ENCODE results near the gene GLTP. TPM values are rescaled to one million over a fixed set of nuclear protein-coding genes. Genes with fewer than 3 reads are reported as not detected.

The GLTP gene
- total and polyA plus RNA-seq, 2 of the 13 experiments (the other 11 are each of a cell fraction or from before 2014, with no cell fraction given) = 10.7 to 12.9 TPM

DNA sequence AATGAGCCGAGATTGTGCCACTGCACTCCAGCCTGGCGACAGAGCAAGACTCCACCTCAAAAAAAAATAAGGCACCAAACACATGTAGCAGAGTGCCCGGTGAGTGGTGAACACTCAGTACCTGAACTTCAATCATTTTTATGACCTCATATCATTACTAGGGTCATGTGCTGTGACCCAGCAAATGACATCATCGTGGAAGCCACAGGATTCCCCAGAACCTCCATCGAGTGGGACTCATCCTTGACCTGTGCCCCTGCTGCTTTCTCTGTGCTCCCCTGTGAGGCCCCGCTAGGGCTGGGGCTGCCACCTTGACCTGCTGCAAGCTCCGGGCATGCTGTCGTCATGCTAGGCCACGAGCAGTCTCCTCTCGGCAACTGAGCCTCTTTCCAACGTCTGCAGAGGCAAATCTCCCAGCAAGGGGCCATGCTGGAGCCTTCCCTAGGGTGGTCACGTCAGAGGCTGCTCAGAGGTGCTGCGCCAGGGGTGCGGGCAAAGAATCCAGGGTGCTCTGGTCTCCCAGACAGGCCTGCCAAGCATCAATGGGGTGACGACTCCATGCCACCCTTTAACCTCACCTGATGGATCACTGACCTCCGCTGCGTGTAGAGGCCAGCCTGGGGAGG is 18.5 kb downstream of the GLTP start (continued):
- TF ChIP-seq NFATC3 (CRISPR knock-in tag; IDR thresholded peaks at IDR 0.05) (no peak), SAP130 (CRISPR knock-in tag; IDR thresholded peaks at IDR 0.05; ENCODE audit: low read depth) (peak; percentile 54; the same call in 1 of the 2 replicates), AGO1 (IDR thresholded peaks at IDR 0.05; ENCODE audit: low read depth, low read length, poor library complexity, severe bottlenecking) (peak; percentile 43), SOX5 (CRISPR knock-in tag; IDR thresholded peaks at IDR 0.05; ENCODE audit: borderline replicate concordance) (peak; percentile 49; the same call in 1 of the 2 replicates), BRD4 (CRISPR knock-in tag; IDR thresholded peaks at IDR 0.05) (no peak), HMG20A (CRISPR knock-in tag; IDR thresholded peaks at IDR 0.05; ENCODE audit: borderline replicate concordance) (peak; percentile 75; the same call in 1 of the 2 replicates), ZNF350 (CRISPR knock-in tag; IDR thresholded peaks at IDR 0.05; ENCODE audit: borderline replicate concordance, low read depth) (peak; percentile 52; the same call in 1 of the 2 replicates), SMARCE1 (IDR thresholded peaks at IDR 0.05; ENCODE audit: borderline replicate concordance) (no peak), SOX13 (IDR thresholded peaks at IDR 0.05) (no peak), SOX13 (CRISPR knock-in tag; conservative IDR thresholded peaks at IDR 0.05 in 1 of 2, IDR thresholded peaks at IDR 0.05 in 1 of 2) (peak in 1 of 2 experiments; percentile 62; a peak in 1 of 4 replicates), BCL6 (CRISPR knock-in tag; IDR thresholded peaks at IDR 0.05) (peak; percentile 73), HDAC2 (CRISPR knock-in tag; IDR thresholded peaks at IDR 0.05) (peak; percentile 45; the same call in 1 of the 2 replicates), ZNF605 (CRISPR knock-in tag; IDR thresholded peaks at IDR 0.05) (peak; percentile 42; the same call in 1 of the 2 replicates), ZNF788 (CRISPR knock-in tag; IDR thresholded peaks at IDR 0.05; ENCODE audit: borderline replicate concordance) (peak; percentile 35; the same call in 1 of the 2 replicates), NR2F6 (IDR thresholded peaks at IDR 0.05) (peak; percentile 93), NR2F6 (CRISPR knock-in tag; IDR thresholded peaks at IDR 0.05) (peak; percentile 97), JUND (CRISPR knock-in tag; IDR thresholded peaks at IDR 0.05) (0 out of 2 replicates have a peak, but pooled peaks have one; percentile 56), ZZZ3 (CRISPR knock-in tag; IDR thresholded peaks at IDR 0.05; ENCODE audit: borderline replicate concordance) (no peak), SMAD3 (CRISPR knock-in tag; IDR thresholded peaks at IDR 0.05) (peak; percentile 71; the same call in 1 of the 2 replicates), ZNF317 (CRISPR knock-in tag; IDR thresholded peaks at IDR 0.05) (0 out of 2 replicates have a peak, but pooled peaks have one; percentile 17), RARA (CRISPR knock-in tag; IDR thresholded peaks at IDR 0.05) (peak; percentile 95), CEBPB (IDR thresholded peaks at IDR 0.05; ENCODE audit: borderline replicate concordance, low read depth, low read length) (0 out of 2 replicates have a peak, but pooled peaks have one; percentile 26), HOXA3 (CRISPR knock-in tag; IDR thresholded peaks at IDR 0.05) (peak; percentile 91), HDAC1 (CRISPR knock-in tag; IDR thresholded peaks at IDR 0.05) (peak; percentile 56)
- TF ChIP-seq, protein P1, sequence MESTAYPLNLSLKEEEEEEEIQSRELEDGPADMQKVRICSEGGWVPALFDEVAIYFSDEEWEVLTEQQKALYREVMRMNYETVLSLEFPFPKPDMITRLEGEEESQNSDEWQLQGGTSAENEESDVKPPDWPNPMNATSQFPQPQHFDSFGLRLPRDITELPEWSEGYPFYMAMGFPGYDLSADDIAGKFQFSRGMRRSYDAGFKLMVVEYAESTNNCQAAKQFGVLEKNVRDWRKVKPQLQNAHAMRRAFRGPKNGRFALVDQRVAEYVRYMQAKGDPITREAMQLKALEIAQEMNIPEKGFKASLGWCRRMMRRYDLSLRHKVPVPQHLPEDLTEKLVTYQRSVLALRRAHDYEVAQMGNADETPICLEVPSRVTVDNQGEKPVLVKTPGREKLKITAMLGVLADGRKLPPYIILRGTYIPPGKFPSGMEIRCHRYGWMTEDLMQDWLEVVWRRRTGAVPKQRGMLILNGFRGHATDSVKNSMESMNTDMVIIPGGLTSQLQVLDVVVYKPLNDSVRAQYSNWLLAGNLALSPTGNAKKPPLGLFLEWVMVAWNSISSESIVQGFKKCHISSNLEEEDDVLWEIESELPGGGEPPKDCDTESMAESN (CRISPR knock-in tag; conservative IDR thresholded peaks at IDR 0.05) = peak; percentile 62; the same call in 1 of the 2 replicates
- TF ChIP-seq, protein P2, sequence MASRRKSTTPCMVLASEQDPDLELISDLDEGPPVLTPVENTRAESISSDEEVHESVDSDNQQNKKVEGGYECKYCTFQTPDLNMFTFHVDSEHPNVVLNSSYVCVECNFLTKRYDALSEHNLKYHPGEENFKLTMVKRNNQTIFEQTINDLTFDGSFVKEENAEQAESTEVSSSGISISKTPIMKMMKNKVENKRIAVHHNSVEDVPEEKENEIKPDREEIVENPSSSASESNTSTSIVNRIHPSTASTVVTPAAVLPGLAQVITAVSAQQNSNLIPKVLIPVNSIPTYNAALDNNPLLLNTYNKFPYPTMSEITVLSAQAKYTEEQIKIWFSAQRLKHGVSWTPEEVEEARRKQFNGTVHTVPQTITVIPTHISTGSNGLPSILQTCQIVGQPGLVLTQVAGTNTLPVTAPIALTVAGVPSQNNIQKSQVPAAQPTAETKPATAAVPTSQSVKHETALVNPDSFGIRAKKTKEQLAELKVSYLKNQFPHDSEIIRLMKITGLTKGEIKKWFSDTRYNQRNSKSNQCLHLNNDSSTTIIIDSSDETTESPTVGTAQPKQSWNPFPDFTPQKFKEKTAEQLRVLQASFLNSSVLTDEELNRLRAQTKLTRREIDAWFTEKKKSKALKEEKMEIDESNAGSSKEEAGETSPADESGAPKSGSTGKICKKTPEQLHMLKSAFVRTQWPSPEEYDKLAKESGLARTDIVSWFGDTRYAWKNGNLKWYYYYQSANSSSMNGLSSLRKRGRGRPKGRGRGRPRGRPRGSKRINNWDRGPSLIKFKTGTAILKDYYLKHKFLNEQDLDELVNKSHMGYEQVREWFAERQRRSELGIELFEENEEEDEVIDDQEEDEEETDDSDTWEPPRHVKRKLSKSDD (CRISPR knock-in tag; IDR thresholded peaks at IDR 0.05; ENCODE audit: low read depth) = peak; percentile 89
- TF ChIP-seq, protein P3, sequence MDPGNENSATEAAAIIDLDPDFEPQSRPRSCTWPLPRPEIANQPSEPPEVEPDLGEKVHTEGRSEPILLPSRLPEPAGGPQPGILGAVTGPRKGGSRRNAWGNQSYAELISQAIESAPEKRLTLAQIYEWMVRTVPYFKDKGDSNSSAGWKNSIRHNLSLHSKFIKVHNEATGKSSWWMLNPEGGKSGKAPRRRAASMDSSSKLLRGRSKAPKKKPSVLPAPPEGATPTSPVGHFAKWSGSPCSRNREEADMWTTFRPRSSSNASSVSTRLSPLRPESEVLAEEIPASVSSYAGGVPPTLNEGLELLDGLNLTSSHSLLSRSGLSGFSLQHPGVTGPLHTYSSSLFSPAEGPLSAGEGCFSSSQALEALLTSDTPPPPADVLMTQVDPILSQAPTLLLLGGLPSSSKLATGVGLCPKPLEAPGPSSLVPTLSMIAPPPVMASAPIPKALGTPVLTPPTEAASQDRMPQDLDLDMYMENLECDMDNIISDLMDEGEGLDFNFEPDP (CRISPR knock-in tag; conservative IDR thresholded peaks at IDR 0.05) = no peak
